Superior temporal gyrus (tissue), 1 donor: Measurements from ENCODE around the gene TIMM21.

Experiments used
- DNase-seq: peaks from one replicate; pipeline ENCODE4 v3.0.0-alpha.2; 2016; ENCODE audit errors: extremely low spot score

Gene TIMM21

GRCh38 chr18:74191577-74191976 lies 43.3 kb downstream of the TIMM21 start:
- no peak for DNase-seq

GRCh38 chr18:74194691-74195090 lies 46.4 kb downstream of the TIMM21 start:
- DNase-seq = no peak

GRCh38 chr18:74196220-74197119 lies 48.1 kb downstream of the TIMM21 start:
- DNase-seq = peak; percentile 87

GRCh38 chr18:74197705-74198341 lies 49.5 kb downstream of the TIMM21 start:
- no peak for DNase-seq

- DNase-seq = no peak
These were observed 50.1 kb downstream of the TIMM21 start for GRCh38 chr18:74198453-74198852.

- no peak for DNase-seq
These were observed 52.5 kb downstream of the TIMM21 start for GRCh38 chr18:74200780-74201179.

GRCh38 chr18:74203811-74204210 lies 55.5 kb downstream of the TIMM21 start:
- no peak for DNase-seq

GRCh38 chr18:74204526-74205152 lies 56.3 kb downstream of the TIMM21 start:
- no peak for DNase-seq
